Vagina (tissue), 2 donors: ENCODE measurements around the gene TMEM92.

Experiments
- POLR2A ChIP-seq, 2 donors: fragments of 450-650 bp; IDR thresholded peaks; one replicate each; pipeline ENCODE4 v1.6.1; 2017; ENCODE audit warnings: antibody characterized with exemption in 2 of 2, mild to moderate bottlenecking in 2 of 2, moderate library complexity in 2 of 2
- POLR2AphosphoS5 ChIP-seq, 2 donors: sonication (generic); formaldehyde crosslinking; IDR thresholded peaks; one replicate each; pipeline ENCODE4 v1.9.0; 2017; ENCODE audit warnings: antibody characterized with exemption in 2 of 2, mild to moderate bottlenecking in 2 of 2, low read depth in 1 of 2; ENCODE audit not compliant: insufficient read depth in 1 of 2
- TF ChIP-seq, protein P1 (sequence below), 3 experiments: fragments of 450-650 bp in 2 of 3; fragments of 200-600 bp in 1 of 3; sonication (generic) in 1 of 3; IDR thresholded peaks; one replicate each; pipeline ENCODE4 v1.5.1; 2017 to 2019; ENCODE audit warnings: antibody characterized with exemption in 3 of 3, mild to moderate bottlenecking in 2 of 3, moderate library complexity in 2 of 3

DNA sequence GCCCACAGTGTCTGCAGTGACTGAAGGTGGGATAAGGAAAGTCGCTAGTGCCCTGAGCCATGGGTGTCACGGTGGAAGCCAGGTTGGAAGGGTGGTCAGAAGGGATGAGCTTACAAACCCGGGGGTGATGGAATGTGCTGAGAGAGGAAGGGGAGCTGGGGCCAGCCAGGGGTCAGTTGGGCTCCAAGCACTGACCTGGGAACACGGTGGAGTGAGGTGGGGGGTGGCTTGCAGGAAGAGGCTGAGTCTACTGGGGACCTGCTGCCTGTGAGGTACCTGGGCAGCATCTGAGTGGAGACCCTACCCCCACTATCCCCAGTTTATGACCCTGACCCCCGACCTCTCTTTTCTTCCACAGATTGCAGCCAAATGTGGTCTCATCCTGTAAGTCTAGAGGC lies 3.1 kb downstream of the TMEM92 start:
- TF ChIP-seq, protein P1, sequence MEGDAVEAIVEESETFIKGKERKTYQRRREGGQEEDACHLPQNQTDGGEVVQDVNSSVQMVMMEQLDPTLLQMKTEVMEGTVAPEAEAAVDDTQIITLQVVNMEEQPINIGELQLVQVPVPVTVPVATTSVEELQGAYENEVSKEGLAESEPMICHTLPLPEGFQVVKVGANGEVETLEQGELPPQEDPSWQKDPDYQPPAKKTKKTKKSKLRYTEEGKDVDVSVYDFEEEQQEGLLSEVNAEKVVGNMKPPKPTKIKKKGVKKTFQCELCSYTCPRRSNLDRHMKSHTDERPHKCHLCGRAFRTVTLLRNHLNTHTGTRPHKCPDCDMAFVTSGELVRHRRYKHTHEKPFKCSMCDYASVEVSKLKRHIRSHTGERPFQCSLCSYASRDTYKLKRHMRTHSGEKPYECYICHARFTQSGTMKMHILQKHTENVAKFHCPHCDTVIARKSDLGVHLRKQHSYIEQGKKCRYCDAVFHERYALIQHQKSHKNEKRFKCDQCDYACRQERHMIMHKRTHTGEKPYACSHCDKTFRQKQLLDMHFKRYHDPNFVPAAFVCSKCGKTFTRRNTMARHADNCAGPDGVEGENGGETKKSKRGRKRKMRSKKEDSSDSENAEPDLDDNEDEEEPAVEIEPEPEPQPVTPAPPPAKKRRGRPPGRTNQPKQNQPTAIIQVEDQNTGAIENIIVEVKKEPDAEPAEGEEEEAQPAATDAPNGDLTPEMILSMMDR (IDR thresholded peaks at IDR 0.05), result no peak
- TF ChIP-seq POLR2A (IDR thresholded peaks at IDR 0.05) (no peak), POLR2AphosphoS5 (IDR thresholded peaks at IDR 0.05; ENCODE audit: insufficient read depth in 1 of 2, low read depth in 1 of 2) (no peak)
